Colon (tissue), 2 donors: Measurements from ENCODE around the gene SMOC1.

Experiments
- FAIRE-seq: peaks from 2 replicates; lab custom pipeline; 2012; peaks lifted over from hg19 to GRCh38; lab: Jason Lieb, UNC
- donor health status: control.
- donor health status: control.

SMOC1 gene

GRCh38 chr14:69879175-69880043 is at the start of gene SMOC1:
Gene SMOC1, plus strand, starts transcription at chr14:69879416. Its CDS starts 263 bp downstream, at chr14:69879679.
- no peak for FAIRE-seq

DNA sequence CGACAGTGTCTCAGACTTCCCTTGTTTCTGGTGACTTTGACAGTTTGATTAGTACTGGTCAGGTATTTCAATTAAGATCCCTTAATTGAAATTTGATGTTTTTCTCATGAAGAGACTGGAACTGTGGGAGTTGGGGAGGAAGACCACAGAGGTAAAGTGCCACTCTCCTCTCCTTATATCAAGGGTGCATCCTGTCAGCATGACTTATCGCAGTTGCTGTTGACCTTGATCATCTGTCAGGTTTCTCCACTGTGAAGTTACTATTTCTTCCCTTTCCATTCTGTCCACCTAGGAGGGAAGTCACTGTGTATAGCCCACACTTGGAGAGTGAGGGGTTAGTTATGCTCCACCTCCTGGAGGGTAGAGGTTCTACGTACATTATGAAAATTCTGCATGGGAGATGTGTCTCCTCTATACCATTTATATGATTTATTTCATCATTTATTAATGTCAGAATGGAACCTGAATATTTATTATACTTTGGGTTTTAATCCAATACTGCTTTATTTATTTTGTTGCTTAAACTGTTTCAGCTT is 40.3 kb upstream of the SMOC1 start:
- no peak for FAIRE-seq

GRCh38 chr14:69839661-69840060 is 39.6 kb upstream of the SMOC1 start:
- no peak for FAIRE-seq

DNA sequence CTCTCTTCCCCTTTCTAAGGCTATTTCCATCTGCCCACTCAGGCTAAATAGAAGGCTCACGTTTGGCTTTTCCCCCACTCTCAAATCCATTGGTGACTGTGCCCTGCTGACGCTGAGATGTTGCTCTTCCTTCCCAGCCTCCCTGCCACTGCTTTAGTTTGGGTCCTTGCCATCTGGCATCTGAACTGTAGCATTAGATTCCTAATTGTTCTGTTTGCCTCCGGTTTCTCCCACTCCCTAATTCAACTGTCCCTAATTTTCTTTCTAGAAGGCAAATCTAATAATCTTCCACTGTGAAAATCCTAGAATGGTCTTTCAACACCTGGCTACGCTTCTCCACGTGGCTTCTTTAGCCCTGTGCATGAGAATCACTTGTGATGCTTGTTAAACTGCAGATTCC is 37.6 kb upstream of the SMOC1 start:
- no peak for FAIRE-seq

- no peak for FAIRE-seq
These were observed 36.4 kb upstream of the SMOC1 start for GRCh38 chr14:69842686-69843420.

GRCh38 chr14:69844171-69844570 is 35.0 kb upstream of the SMOC1 start:
- FAIRE-seq, result no peak

DNA sequence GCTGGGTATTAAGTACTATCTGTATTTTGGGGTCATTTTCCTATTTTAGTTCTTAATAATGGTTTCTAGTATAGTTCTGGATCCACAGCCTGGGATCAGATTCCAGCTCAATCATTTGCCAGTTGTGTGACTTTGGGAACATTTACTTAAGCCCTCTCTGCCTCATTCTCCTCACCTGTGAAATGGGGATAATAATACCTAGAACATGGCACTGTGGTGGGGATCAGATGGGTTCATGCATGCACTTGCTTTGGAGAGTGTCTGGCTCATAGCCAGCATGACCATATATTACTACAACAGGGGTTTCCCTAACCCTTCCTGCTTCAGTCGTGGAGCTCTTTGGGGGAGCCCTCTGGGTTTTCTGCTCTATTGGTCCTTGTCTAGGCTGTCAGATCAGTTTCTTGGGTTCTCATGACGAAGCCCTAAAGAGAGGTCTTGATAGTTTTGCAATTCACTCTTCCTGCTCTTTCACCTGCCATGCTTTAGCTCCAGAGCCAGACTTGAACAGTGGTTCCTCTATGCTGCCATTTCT is 34.1 kb upstream of the SMOC1 start:
- FAIRE-seq, result no peak

- FAIRE-seq, result no peak
These were observed 33.4 kb upstream of the SMOC1 start for GRCh38 chr14:69845787-69846186.

GRCh38 chr14:69848156-69848555 is 31.1 kb upstream of the SMOC1 start:
- no peak for FAIRE-seq

- FAIRE-seq, result no peak
These were observed 30.3 kb upstream of the SMOC1 start for GRCh38 chr14:69848903-69849391.

DNA sequence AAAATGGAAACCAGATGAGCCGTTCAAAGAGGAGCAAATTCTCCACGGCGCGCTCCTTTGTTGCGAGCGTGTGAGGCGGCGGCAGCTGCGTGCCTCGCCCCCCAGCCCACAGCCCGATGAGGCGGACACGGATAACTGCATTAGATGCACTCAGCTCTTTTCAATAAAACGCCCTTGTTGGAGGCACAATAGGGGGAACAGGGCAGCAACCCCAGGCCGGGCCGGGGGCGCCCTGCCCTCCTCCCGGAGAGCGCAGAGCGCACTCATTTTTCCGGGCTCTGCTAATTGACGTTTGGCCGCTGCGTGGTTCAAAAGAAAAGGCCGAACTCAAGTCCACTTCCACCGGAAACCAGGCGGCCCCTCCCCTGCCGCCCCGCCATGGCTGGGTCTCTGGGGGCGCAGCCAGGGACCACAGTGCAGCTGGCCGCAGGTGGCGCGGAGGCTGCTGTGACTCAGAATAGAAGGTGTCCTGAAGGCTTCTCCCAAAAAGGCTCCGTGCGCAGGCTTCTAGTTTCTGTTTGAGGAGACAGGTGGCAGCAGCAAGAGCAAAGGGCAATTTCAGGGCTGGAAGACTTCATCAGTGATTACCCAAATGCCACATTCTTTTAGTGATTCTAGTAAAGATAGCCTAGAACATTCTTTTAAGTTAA is 29.0 kb upstream of the SMOC1 start:
- no peak for FAIRE-seq

GRCh38 chr14:69850736-69851112 is 28.5 kb upstream of the SMOC1 start:
- FAIRE-seq, result no peak

DNA sequence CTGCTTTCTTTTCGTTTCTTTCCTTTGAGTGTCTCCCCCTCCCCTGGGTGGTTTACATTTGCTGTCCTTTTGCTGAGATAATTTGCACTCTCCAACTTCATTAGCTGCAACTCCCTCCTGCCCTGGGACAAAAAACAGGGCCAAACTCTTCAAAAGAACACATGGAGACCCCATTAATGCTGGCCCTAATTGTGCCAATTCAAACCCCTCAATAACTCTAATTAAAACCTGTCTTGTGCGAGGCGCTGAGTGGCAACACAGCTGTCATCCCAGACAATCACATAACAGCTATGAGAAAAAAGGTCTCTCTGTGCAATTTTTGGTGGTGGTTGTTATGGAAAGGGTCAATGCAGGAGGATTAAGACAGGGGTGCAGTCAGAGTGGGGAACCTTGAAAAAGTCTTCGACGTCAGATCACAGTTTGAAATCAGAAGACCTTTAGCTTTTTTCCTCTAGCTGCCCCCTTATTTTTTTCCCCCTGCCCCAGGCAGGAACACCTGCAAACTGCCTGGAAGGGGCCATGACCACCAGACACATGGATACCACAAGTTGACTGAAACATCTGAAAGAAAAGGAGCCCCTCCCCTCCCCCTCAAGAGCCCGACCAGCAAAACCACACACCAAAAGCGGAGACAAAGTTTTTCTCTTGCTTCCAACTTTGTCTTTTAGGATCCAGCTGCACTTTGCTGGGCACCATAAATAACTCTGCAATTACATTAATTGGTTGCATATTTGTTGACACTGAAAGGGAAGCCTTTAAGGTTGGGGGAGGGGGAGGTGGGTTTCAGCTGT is 26.5 kb upstream of the SMOC1 start:
- FAIRE-seq, result no peak

GRCh38 chr14:69853774-69854173 is 25.4 kb upstream of the SMOC1 start:
- no peak for FAIRE-seq

DNA sequence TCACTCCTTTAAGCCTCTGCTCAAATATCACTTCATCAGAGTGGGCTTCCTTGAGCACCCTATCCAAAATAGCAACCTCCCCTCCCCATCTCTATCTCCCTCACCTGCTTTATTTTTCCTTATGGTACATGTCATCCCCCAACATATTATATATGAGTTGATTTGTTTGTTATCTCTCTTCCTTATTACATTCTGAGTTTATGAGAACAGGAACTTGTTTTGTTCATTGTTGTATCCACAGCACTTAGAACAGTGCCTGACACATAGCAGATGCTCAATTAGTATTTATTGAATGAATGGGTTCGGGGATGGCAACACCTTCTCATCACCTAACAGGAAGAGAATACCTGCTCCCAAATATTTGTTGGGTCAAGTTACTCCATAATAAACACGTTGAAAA is 24.6 kb upstream of the SMOC1 start:
- FAIRE-seq, result no peak

DNA sequence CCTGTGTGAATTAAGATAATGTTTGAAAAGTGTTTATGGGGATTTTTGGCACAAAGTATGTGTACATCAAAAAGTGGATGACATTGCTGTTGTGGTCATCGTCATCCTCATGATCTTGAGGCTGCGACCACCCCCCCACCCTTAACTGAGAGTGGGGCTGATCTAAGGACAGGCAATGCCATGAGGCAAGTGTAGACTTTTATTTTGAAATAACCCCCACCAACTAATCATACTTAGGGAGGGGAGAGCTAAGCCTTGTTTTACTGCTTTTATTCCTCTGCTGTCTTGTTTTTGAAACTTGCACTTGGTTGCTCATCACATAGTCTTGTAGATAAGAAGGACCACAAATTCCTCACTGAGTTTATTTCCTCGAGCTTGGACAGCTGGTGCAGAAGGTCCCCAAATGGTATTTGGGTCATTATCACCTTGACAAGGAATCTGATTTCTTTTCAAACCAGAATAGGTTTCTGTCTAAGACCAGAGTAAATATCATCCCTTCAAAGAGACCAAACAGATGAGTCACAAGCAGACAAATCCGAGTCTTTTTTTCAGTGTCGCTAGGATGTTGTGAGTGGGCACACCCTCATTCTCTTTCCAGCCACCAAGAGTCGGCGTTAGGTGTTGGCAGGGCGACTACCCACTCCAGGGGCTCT is 23.9 kb upstream of the SMOC1 start:
- FAIRE-seq, result no peak

DNA sequence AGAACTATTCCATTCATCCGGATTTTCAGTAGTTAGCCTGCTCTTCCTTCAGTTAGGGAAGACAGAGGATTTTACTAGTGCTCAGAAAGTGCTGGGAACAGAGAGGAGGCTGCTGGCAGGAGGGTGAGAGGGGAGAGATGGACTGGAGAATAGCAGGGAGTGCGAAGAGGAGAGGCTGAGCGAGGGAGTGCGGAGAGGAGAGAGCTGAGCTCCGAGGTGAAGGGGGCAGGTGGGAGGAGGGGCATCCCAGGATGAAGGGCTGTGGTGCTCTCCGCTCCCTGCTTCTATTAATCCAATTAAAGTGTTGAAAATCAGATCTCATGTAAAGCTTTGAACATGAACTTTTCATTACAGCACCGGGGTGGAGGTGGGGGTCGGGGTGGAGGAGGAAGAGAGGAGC is 20.4 kb upstream of the SMOC1 start:
- no peak for FAIRE-seq

- FAIRE-seq, result no peak
These were observed 19.6 kb upstream of the SMOC1 start for GRCh38 chr14:69859591-69859990.

GRCh38 chr14:69860221-69860620 is 19.0 kb upstream of the SMOC1 start:
- no peak for FAIRE-seq

- FAIRE-seq, result no peak
These were observed 18.1 kb upstream of the SMOC1 start for GRCh38 chr14:69861025-69861569.

- no peak for FAIRE-seq
These were observed 16.1 kb upstream of the SMOC1 start for GRCh38 chr14:69863083-69863482.
